H1 (cell line): Measurements from ENCODE around the gene LNPEP. TPM values are rescaled to one million over a fixed set of nuclear protein-coding genes. Genes with fewer than 3 reads are reported as not detected.

Experiments used
- CREB1 ChIP-seq: IDR thresholded peaks from 2 replicates; pipeline ENCODE4 v1.6.1; 2012; ENCODE audit warnings: inconsistent platforms
- CTBP2 ChIP-seq: IDR thresholded peaks from 2 replicates; pipeline ENCODE4 v1.7.0; 2011; ENCODE audit warnings: borderline replicate concordance, mild to moderate bottlenecking, moderate library complexity, mixed read lengths, low read length; ENCODE audit not compliant: insufficient read depth, insufficient read length
- RNF2 ChIP-seq: fragments of 200-900, 300-1000 bp; sonication (generic); IDR thresholded peaks from 2 replicates; pipeline ENCODE4 v1.7.1; 2016; ENCODE audit warnings: borderline replicate concordance, low read depth, mild to moderate bottlenecking, antibody characterized with exemption, low read length; ENCODE audit not compliant: poor library complexity, severe bottlenecking; ENCODE audit errors: missing control alignments
- polyA plus RNA-seq, 7 experiments: library from polyadenylated mRNA; depleted of rRNA in 3 of 7; stranded (reverse) in 5 of 7; unstranded in 2 of 7; fragments of >200 nt in 5 of 7; fragments of 200-250 nt in 2 of 7; gene quantifications; 1 replicate in 5 of 7; 2 replicates in 1 of 7; 4 replicates in 1 of 7; pipeline versions ENCODE4 v1.2.1 to v1.2.3, GENCODE V29; 2011 to 2013; ENCODE audit warnings: missing spikeins in 2 of 7, mixed read lengths in 2 of 7
- total RNA-seq: library from RNA; stranded (reverse); fragmentation: NEBNext Ultra II Directional; extraction: Animal tissue kit (Norgen Biotek cat#: 25700); gene quantifications from 2 replicates; pipeline ENCODE4 v1.2.1, GENCODE V29; 2021

The LNPEP gene
- total and polyA plus RNA-seq, 2 of the 8 experiments (the other 6 are each of a cell fraction or from before 2014, with no cell fraction given), result 1.8 to 4.5 TPM

- TF ChIP-seq CREB1 (no peak), RNF2 (no peak), CTBP2 (no peak)
These were observed 67.1 kb downstream of the LNPEP start (continued) for GRCh38 chr5:97002983-97003382.
